GM23338 (cell line): ENCODE data around the gene SH2D4B. TPM values are rescaled to one million over a fixed set of nuclear protein-coding genes. Genes with fewer than 3 reads are reported as not detected.

Experiments used
- ATAC-seq: fragments of 200-7000 bp; cut with Tn5 transposase; 3 replicates; pipeline ENCODE4 v1.9.1; 2020
- DNase-seq: peaks from one replicate; pipeline ENCODE4 v3.0.0-alpha.2; 2015; ENCODE audit warnings: low spot score
- H2AFZ ChIP-seq: fragments of 200-600 bp; sonication (generic); 2 replicates; pipeline ENCODE4 v1.8.0; 2016; ENCODE audit warnings: antibody characterized with exemption, mild to moderate bottlenecking, moderate library complexity
- H3F3A ChIP-seq: fragments of 200-600 bp; sonication (generic); replicated peaks from 2 replicates; pipeline ENCODE4 v1.8.0; 2017; ENCODE audit warnings: antibody characterized with exemption, mixed run types, low read depth
- H3K27ac ChIP-seq: fragments of 200-600 bp; sonication (generic); 2 replicates; pipeline ENCODE4 v1.6.1; 2016; ENCODE audit warnings: low read depth
- H3K27me3 ChIP-seq: fragments of 200-600 bp; sonication (generic); 2 replicates; pipeline ENCODE4 v1.8.0; 2016; ENCODE audit warnings: mild to moderate bottlenecking, mixed run types, moderate library complexity; ENCODE audit not compliant: insufficient read depth
- H3K36me3 ChIP-seq: fragments of 200-600 bp; sonication (generic); 2 replicates; pipeline ENCODE4 v1.8.0; 2016; ENCODE audit warnings: mild to moderate bottlenecking; ENCODE audit not compliant: insufficient read depth
- H3K4me1 ChIP-seq: fragments of 200-600 bp; sonication (generic); 2 replicates; pipeline ENCODE4 v1.8.0; 2016; ENCODE audit warnings: mild to moderate bottlenecking, moderate library complexity; ENCODE audit not compliant: insufficient read depth
- H3K4me2 ChIP-seq: fragments of 200-600 bp; sonication (generic); 2 replicates; pipeline ENCODE4 v1.7.1; 2017; ENCODE audit warnings: mixed run types
- H3K4me3 ChIP-seq: fragments of 200-600 bp; sonication (generic); 2 replicates; pipeline ENCODE4 v1.6.1; 2016; ENCODE audit warnings: mixed run types
- H3K79me2 ChIP-seq: fragments of 200-600 bp; sonication (generic); replicated peaks from 2 replicates; pipeline ENCODE4 v1.8.0; 2017; ENCODE audit warnings: mild to moderate bottlenecking; ENCODE audit not compliant: insufficient read depth
- H3K9me2 ChIP-seq: fragments of 200-600 bp; sonication (generic); 2 replicates; pipeline ENCODE4 v1.8.0; 2017; ENCODE audit not compliant: insufficient read depth
- H4K20me1 ChIP-seq: fragments of 200-600 bp; sonication (generic); replicated peaks from 2 replicates; pipeline ENCODE4 v1.8.0; 2017; ENCODE audit warnings: mild to moderate bottlenecking; ENCODE audit not compliant: insufficient read depth
- H3K27ac Mint-ChIP-seq: 2 replicates; pipeline ENCODE4 v1.8.0; 2020; ENCODE audit warnings: inconsistent platforms, mild to moderate bottlenecking, moderate library complexity, mixed read lengths
- H3K27me3 Mint-ChIP-seq: 3 replicates; pipeline ENCODE4 v1.8.0; 2022; ENCODE audit warnings: low read depth, mild to moderate bottlenecking, moderate library complexity, mixed read lengths, inconsistent platforms; ENCODE audit not compliant: insufficient read depth, poor library complexity
- H3K36me3 Mint-ChIP-seq: 3 replicates; pipeline ENCODE4 v1.8.0; 2021; ENCODE audit warnings: low read depth, mild to moderate bottlenecking, inconsistent platforms, moderate library complexity, mixed read lengths
- H3K4me1 Mint-ChIP-seq: 3 replicates; pipeline ENCODE4 v1.8.0; 2020; ENCODE audit warnings: mild to moderate bottlenecking, inconsistent platforms, mixed read lengths
- H3K4me3 Mint-ChIP-seq: 3 replicates; pipeline ENCODE4 v1.8.0; 2021; ENCODE audit warnings: moderate library complexity, mild to moderate bottlenecking, inconsistent platforms, mixed read lengths
- H3K9me3 Mint-ChIP-seq: 3 replicates; pipeline ENCODE4 v1.8.0; 2020; ENCODE audit warnings: moderate library complexity, mild to moderate bottlenecking, inconsistent platforms, mixed read lengths
- CREB1 ChIP-seq: fragments of 250-450 bp; sonication (Bioruptor Pico); IDR thresholded peaks from 2 replicates; pipeline ENCODE4 v1.5.0; 2020; ENCODE audit warnings: low read depth, mild to moderate bottlenecking, moderate library complexity
- EZH2 ChIP-seq: fragments of 200-600 bp; sonication (generic); IDR thresholded peaks from one replicate; pipeline ENCODE4 v1.8.0; 2017; ENCODE audit warnings: antibody characterized with exemption, mild to moderate bottlenecking, low read depth; ENCODE audit not compliant: unreplicated experiment
- EZH2phosphoT487 ChIP-seq: fragments of 200-600 bp; sonication (generic); IDR thresholded peaks from one replicate; pipeline ENCODE4 v1.8.1; 2018; ENCODE audit warnings: antibody characterized with exemption; ENCODE audit not compliant: unreplicated experiment
- JUNB ChIP-seq: IDR thresholded peaks from one replicate; pipeline ENCODE4 v1.6.1; 2016; ENCODE audit warnings: antibody characterized with exemption; ENCODE audit not compliant: unreplicated experiment
- NANOG ChIP-seq: IDR thresholded peaks from 2 replicates; pipeline ENCODE4 v1.6.1; 2016; ENCODE audit warnings: antibody characterized with exemption, borderline replicate concordance
- POLR2AphosphoS5 ChIP-seq: IDR thresholded peaks from 2 replicates; pipeline ENCODE4 v1.6.1; 2016; ENCODE audit warnings: antibody characterized with exemption, low read depth
- STAT1 ChIP-seq: IDR thresholded peaks from one replicate; pipeline ENCODE4 v1.6.1; 2016; ENCODE audit warnings: antibody characterized with exemption; ENCODE audit not compliant: unreplicated experiment
- ZNF114 ChIP-seq: fragments of 250-450 bp; sonication (Bioruptor Pico); IDR thresholded peaks from 2 replicates; pipeline ENCODE4 v1.5.0; 2020; ENCODE audit warnings: mild to moderate bottlenecking, moderate library complexity
- ZNF331 ChIP-seq: fragments of 250-450 bp; sonication (Bioruptor Pico); IDR thresholded peaks from 2 replicates; pipeline ENCODE4 v1.5.0; 2020; ENCODE audit warnings: low read depth, mild to moderate bottlenecking, moderate library complexity
- ZNF462 ChIP-seq: fragments of 250-450 bp; sonication (Bioruptor Pico); IDR thresholded peaks from 2 replicates; pipeline ENCODE4 v1.5.0; 2020; ENCODE audit warnings: mild to moderate bottlenecking, moderate library complexity
- polyA plus RNA-seq: library from polyadenylated mRNA; unstranded; fragments of >200 nt; fragmentation: Nextera tagmentation; extraction: Ambion mirVana; gene quantifications from 2 replicates; pipeline ENCODE4 v1.2.1, GENCODE V29; 2016
- total RNA-seq: library from RNA; depleted of rRNA; stranded (reverse); fragments of >200 nt; shearing (Covaris generic); gene quantifications from 2 replicates; pipeline ENCODE4 v1.2.3, GENCODE V29; 2014
- TF ChIP-seq, protein P1 (sequence below): IDR thresholded peaks from one replicate; pipeline ENCODE4 v1.6.1; 2018; ENCODE audit warnings: antibody characterized with exemption; ENCODE audit not compliant: unreplicated experiment
- TF ChIP-seq, protein P2 (sequence below): IDR thresholded peaks from 2 replicates; pipeline ENCODE4 v1.6.1; 2016; ENCODE audit warnings: antibody characterized with exemption
- TF ChIP-seq, protein P3 (sequence below), 2 experiments: fragments of 200-600 bp in 1 of 2; sonication (generic) in 1 of 2; conservative IDR thresholded peaks; 2 replicates each; pipeline versions ENCODE4 v1.5.1 to v1.6.1; 2016 to 2017; ENCODE audit warnings: antibody characterized with exemption in 2 of 2, low read depth in 2 of 2, mild to moderate bottlenecking in 2 of 2, moderate library complexity in 1 of 2

Gene SH2D4B
- total and polyA plus RNA-seq, 2 experiments from 2014 or later, result 0.08 TPM; not detected in 1

GRCh38 chr10:80539421-80540031 lies 1.8 kb downstream of the SH2D4B start:
- TF ChIP-seq STAT1, result no peak
- no peak for TF ChIP-seq JUNB
- TF ChIP-seq EZH2phosphoT487, result no peak
- TF ChIP-seq, protein P1, sequence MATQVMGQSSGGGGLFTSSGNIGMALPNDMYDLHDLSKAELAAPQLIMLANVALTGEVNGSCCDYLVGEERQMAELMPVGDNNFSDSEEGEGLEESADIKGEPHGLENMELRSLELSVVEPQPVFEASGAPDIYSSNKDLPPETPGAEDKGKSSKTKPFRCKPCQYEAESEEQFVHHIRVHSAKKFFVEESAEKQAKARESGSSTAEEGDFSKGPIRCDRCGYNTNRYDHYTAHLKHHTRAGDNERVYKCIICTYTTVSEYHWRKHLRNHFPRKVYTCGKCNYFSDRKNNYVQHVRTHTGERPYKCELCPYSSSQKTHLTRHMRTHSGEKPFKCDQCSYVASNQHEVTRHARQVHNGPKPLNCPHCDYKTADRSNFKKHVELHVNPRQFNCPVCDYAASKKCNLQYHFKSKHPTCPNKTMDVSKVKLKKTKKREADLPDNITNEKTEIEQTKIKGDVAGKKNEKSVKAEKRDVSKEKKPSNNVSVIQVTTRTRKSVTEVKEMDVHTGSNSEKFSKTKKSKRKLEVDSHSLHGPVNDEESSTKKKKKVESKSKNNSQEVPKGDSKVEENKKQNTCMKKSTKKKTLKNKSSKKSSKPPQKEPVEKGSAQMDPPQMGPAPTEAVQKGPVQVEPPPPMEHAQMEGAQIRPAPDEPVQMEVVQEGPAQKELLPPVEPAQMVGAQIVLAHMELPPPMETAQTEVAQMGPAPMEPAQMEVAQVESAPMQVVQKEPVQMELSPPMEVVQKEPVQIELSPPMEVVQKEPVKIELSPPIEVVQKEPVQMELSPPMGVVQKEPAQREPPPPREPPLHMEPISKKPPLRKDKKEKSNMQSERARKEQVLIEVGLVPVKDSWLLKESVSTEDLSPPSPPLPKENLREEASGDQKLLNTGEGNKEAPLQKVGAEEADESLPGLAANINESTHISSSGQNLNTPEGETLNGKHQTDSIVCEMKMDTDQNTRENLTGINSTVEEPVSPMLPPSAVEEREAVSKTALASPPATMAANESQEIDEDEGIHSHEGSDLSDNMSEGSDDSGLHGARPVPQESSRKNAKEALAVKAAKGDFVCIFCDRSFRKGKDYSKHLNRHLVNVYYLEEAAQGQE, result no peak
- TF ChIP-seq NANOG, result no peak
- TF ChIP-seq, protein P2, sequence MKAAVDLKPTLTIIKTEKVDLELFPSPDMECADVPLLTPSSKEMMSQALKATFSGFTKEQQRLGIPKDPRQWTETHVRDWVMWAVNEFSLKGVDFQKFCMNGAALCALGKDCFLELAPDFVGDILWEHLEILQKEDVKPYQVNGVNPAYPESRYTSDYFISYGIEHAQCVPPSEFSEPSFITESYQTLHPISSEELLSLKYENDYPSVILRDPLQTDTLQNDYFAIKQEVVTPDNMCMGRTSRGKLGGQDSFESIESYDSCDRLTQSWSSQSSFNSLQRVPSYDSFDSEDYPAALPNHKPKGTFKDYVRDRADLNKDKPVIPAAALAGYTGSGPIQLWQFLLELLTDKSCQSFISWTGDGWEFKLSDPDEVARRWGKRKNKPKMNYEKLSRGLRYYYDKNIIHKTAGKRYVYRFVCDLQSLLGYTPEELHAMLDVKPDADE, result no peak
- no peak for TF ChIP-seq ZNF114 (CRISPR knock-in tag)
- no peak for TF ChIP-seq ZNF331
- no peak for TF ChIP-seq ZNF462
- TF ChIP-seq, protein P3, sequence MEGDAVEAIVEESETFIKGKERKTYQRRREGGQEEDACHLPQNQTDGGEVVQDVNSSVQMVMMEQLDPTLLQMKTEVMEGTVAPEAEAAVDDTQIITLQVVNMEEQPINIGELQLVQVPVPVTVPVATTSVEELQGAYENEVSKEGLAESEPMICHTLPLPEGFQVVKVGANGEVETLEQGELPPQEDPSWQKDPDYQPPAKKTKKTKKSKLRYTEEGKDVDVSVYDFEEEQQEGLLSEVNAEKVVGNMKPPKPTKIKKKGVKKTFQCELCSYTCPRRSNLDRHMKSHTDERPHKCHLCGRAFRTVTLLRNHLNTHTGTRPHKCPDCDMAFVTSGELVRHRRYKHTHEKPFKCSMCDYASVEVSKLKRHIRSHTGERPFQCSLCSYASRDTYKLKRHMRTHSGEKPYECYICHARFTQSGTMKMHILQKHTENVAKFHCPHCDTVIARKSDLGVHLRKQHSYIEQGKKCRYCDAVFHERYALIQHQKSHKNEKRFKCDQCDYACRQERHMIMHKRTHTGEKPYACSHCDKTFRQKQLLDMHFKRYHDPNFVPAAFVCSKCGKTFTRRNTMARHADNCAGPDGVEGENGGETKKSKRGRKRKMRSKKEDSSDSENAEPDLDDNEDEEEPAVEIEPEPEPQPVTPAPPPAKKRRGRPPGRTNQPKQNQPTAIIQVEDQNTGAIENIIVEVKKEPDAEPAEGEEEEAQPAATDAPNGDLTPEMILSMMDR (conservative IDR thresholded peaks at IDR 0.05; ENCODE audit: low read depth in 2 of 2), result no peak
- TF ChIP-seq EZH2, result no peak
- no peak for TF ChIP-seq CREB1
- TF ChIP-seq POLR2AphosphoS5, result no peak
- Mint-ChIP-seq H3K27ac (no peak overlapping the region), H3K27me3 (peaks cover 6% of the 10 kb centered on the region), H3K4me3 (no peak overlapping the region), H3K36me3 (peaks cover 8% of the 10 kb centered on the region), H3K4me1 (no peaks in the 10 kb centered on the region; the same call in 2 of the 3 replicates), H3K9me3 (peaks cover 15% of the 10 kb centered on the region)
- 0 out of 2 replicates have a peak, but pooled peaks cover 3% of the 10 kb centered on the region for H3K27me3 ChIP-seq
- H3K4me2 ChIP-seq, result no peak overlapping the region
- H3K4me3 ChIP-seq, result no peak overlapping the region
- ATAC-seq, result no peak
- no peak overlapping the region for H2AFZ ChIP-seq
- no peaks in the 10 kb centered on the region for H3K36me3 ChIP-seq
- H3K79me2 ChIP-seq, result no peaks in the 10 kb centered on the region
- DNase-seq, result no peak
- no peaks in the 10 kb centered on the region for H4K20me1 ChIP-seq
- peaks cover 3% of the 10 kb centered on the region; the same call in 1 of the 2 replicates for H3K9me2 ChIP-seq
- no peak overlapping the region for H3K27ac ChIP-seq
- H3F3A ChIP-seq, result no peaks in the 10 kb centered on the region
- no peaks in the 10 kb centered on the region for H3K4me1 ChIP-seq
